ENCODE results near the gene MPV17L2.

DNA sequence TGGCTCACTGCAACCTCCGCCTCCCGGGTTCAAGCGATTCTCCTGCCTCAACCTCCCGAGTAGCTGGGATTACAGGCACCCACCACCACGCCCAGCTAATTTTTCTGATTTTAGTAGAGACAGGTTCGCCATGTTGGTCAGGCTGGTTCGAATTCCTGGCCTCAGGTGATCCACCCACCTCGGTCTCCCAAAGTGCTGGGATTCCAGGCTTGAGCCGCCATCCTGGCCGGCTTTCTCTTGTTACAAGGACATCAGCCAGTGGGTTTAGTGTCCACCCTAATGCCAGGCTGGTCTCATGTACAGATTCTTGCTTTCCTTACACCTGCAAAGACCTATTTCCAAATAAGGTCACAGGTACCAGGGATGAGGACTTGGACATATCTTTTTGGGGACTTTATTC lies 33.2 kb upstream of the MPV17L2 start:
- no peak for TF ChIP-seq SIN3A (IDR thresholded peaks at IDR 0.05; ENCODE audit: borderline replicate concordance, insufficient read depth, low read length)
- TF ChIP-seq, protein P1, sequence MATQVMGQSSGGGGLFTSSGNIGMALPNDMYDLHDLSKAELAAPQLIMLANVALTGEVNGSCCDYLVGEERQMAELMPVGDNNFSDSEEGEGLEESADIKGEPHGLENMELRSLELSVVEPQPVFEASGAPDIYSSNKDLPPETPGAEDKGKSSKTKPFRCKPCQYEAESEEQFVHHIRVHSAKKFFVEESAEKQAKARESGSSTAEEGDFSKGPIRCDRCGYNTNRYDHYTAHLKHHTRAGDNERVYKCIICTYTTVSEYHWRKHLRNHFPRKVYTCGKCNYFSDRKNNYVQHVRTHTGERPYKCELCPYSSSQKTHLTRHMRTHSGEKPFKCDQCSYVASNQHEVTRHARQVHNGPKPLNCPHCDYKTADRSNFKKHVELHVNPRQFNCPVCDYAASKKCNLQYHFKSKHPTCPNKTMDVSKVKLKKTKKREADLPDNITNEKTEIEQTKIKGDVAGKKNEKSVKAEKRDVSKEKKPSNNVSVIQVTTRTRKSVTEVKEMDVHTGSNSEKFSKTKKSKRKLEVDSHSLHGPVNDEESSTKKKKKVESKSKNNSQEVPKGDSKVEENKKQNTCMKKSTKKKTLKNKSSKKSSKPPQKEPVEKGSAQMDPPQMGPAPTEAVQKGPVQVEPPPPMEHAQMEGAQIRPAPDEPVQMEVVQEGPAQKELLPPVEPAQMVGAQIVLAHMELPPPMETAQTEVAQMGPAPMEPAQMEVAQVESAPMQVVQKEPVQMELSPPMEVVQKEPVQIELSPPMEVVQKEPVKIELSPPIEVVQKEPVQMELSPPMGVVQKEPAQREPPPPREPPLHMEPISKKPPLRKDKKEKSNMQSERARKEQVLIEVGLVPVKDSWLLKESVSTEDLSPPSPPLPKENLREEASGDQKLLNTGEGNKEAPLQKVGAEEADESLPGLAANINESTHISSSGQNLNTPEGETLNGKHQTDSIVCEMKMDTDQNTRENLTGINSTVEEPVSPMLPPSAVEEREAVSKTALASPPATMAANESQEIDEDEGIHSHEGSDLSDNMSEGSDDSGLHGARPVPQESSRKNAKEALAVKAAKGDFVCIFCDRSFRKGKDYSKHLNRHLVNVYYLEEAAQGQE (IDR thresholded peaks at IDR 0.05; ENCODE audit: insufficient read depth in 1 of 2, low read depth in 2 of 2, low read length in 2 of 2): no peak

All from PFSK-1 (cell line).